Endodermal cell (in vitro differentiated cells): ENCODE data around the gene LAS1L. TPM values are rescaled to one million over a fixed set of nuclear protein-coding genes. Genes with fewer than 3 reads are reported as not detected.

ENCODE experiments used
- DNase-seq: peaks from one replicate; pipeline ENCODE4 v3.0.0-alpha.2; 2017
- H3K27ac ChIP-seq: 2 replicates; pipeline ENCODE4 v1.5.1; 2013; ENCODE audit warnings: mild to moderate bottlenecking, low read depth, low read length, moderate library complexity
- H3K27me3 ChIP-seq: 2 replicates; pipeline ENCODE4 v1.6.1; 2013; ENCODE audit warnings: mild to moderate bottlenecking, low read length, moderate library complexity; ENCODE audit not compliant: insufficient read depth, control insufficient read depth, poor library complexity, severe bottlenecking
- H3K36me3 ChIP-seq: 2 replicates; pipeline ENCODE4 v1.7.0; 2013; ENCODE audit warnings: mild to moderate bottlenecking, low read length, moderate library complexity; ENCODE audit not compliant: control insufficient read depth, insufficient read depth
- H3K4me1 ChIP-seq: one replicate; pipeline ENCODE4 v1.7.0; 2013; ENCODE audit warnings: low read length; ENCODE audit not compliant: control insufficient read depth, insufficient read depth
- H3K4me3 ChIP-seq: 2 replicates; pipeline ENCODE4 v1.5.1; 2013; ENCODE audit warnings: mild to moderate bottlenecking, low read length, moderate library complexity
- H3K9ac ChIP-seq: 2 replicates; pipeline ENCODE4 v1.6.1; 2013; ENCODE audit warnings: mild to moderate bottlenecking, low read length, moderate library complexity; ENCODE audit not compliant: poor library complexity, severe bottlenecking; ENCODE audit errors: extremely low read depth
- H3K9me3 ChIP-seq: 2 replicates; pipeline ENCODE4 v1.6.1; 2013; ENCODE audit warnings: mild to moderate bottlenecking, low read length, moderate library complexity; ENCODE audit not compliant: control insufficient read depth
- H3K27ac Mint-ChIP-seq: 2 replicates; pipeline ENCODE4 v1.8.0; 2020; ENCODE audit warnings: mixed read lengths
- H3K27me3 Mint-ChIP-seq: 2 replicates; pipeline ENCODE4 v1.8.0; 2021; ENCODE audit warnings: mild to moderate bottlenecking, mixed read lengths; ENCODE audit not compliant: insufficient read depth
- H3K36me3 Mint-ChIP-seq: 2 replicates; pipeline ENCODE4 v1.8.0; 2020; ENCODE audit warnings: low read depth, mixed read lengths
- H3K4me1 Mint-ChIP-seq: 2 replicates; pipeline ENCODE4 v1.8.0; 2020; ENCODE audit warnings: mixed read lengths
- H3K4me3 Mint-ChIP-seq: 2 replicates; pipeline ENCODE4 v1.8.0; 2020; ENCODE audit warnings: mild to moderate bottlenecking, moderate library complexity, mixed read lengths
- H3K9me3 Mint-ChIP-seq: 2 replicates; pipeline ENCODE4 v1.8.0; 2020; ENCODE audit warnings: mild to moderate bottlenecking, mixed read lengths
- CTCF ChIP-seq: fragments of 200-600 bp; sonication (generic); conservative IDR thresholded peaks from 2 replicates; pipeline ENCODE4 v1.5.0; 2021; ENCODE audit warnings: antibody characterized with exemption, mild to moderate bottlenecking
- WGBS, 2 experiments: methylation state at CpG; one replicate each; pipeline versions ENCODE4 v1.1.5 to v1.1.7; 2013; ENCODE audit warnings: missing lambda C conversion rate in 2 of 2, mixed read lengths in 1 of 2; ENCODE audit not compliant: insufficient coverage in 1 of 2, insufficient read length in 1 of 2; 5-methylcytosine and 5-hydroxymethylcytosine counted together
- total RNA-seq, 2 donors: library from RNA; stranded (reverse); fragmentation: NEBNext Ultra II Directional in 1 of 2; extraction: Animal tissue kit (Norgen Biotek cat#: 25700) in 1 of 2; gene quantifications; 2 replicates in 1 of 2; 3 replicates in 1 of 2; pipeline ENCODE4 v1.2.1, GENCODE V29; 2021

Gene LAS1L
- total RNA-seq, 2 donors from 2014 or later: 55.0 to 56.2 TPM

GRCh38 chrX:65581661-65582339 lies 47.2 kb upstream of the LAS1L start:
- H3K4me1 ChIP-seq: no peaks in the 10 kb centered on the region
- Mint-ChIP-seq H3K9me3 (peaks cover 57% of the 10 kb centered on the region), H3K4me3 (no peak overlapping the region), H3K27ac (peak overlapping the region; percentile 75), H3K4me1 (peaks cover 8% of the 10 kb centered on the region), H3K27me3 (peaks cover 2% of the 10 kb centered on the region), H3K36me3 (no peaks in the 10 kb centered on the region)
- no peaks in the 10 kb centered on the region for H3K27me3 ChIP-seq
- no peaks in the 10 kb centered on the region for H3K36me3 ChIP-seq
- WGBS, 2 experiments: 0 to 28% methylated on average over 1 to 12 of the region's 12 CpGs
- no peak overlapping the region for H3K27ac ChIP-seq
- no peak overlapping the region for H3K9ac ChIP-seq
- no peak overlapping the region for H3K4me3 ChIP-seq
- TF ChIP-seq CTCF: peak; percentile 81
- H3K9me3 ChIP-seq: no peaks in the 10 kb centered on the region
- peak; percentile 82 for DNase-seq

- Mint-ChIP-seq H3K27me3 (peaks cover 2% of the 10 kb centered on the region), H3K4me1 (peaks cover 8% of the 10 kb centered on the region), H3K27ac (no peak overlapping the region), H3K4me3 (no peak overlapping the region), H3K36me3 (no peaks in the 10 kb centered on the region), H3K9me3 (peaks cover 56% of the 10 kb centered on the region)
- Histone ChIP-seq H3K9ac (no peak overlapping the region), H3K36me3 (no peaks in the 10 kb centered on the region), H3K27me3 (no peaks in the 10 kb centered on the region), H3K4me1 (no peaks in the 10 kb centered on the region), H3K4me3 (no peak overlapping the region), H3K9me3 (no peaks in the 10 kb centered on the region), H3K27ac (no peak overlapping the region)
- TF ChIP-seq CTCF: no peak
- DNase-seq: no peak
Measured at GRCh38 chrX:65578346-65578745, 43.8 kb upstream of the LAS1L start.

GRCh38 chrX:65576160-65576559 lies 41.6 kb upstream of the LAS1L start:
- no peaks in the 10 kb centered on the region for H3K36me3 Mint-ChIP-seq
- TF ChIP-seq CTCF: no peak
- no peak overlapping the region for H3K4me3 Mint-ChIP-seq
- peaks cover 2% of the 10 kb centered on the region for H3K27me3 Mint-ChIP-seq
- no peaks in the 10 kb centered on the region for H3K4me1 Mint-ChIP-seq
- DNase-seq: no peak
- no peaks in the 10 kb centered on the region for H3K9me3 ChIP-seq
- H3K27ac ChIP-seq: no peak overlapping the region
- H3K36me3 ChIP-seq: no peaks in the 10 kb centered on the region
- no peaks in the 10 kb centered on the region for H3K4me1 ChIP-seq
- no peak overlapping the region for H3K4me3 ChIP-seq
- no peak overlapping the region for H3K27ac Mint-ChIP-seq
- peaks cover 60% of the 10 kb centered on the region for H3K9me3 Mint-ChIP-seq
- H3K9ac ChIP-seq: no peak overlapping the region
- no peaks in the 10 kb centered on the region for H3K27me3 ChIP-seq
